HG02678 (cell line): ENCODE results near the gene AP4B1.
"Not testable (repeated sequence)": the region's sequence is repeated elsewhere in the genome, so short reads cannot be mapped to it uniquely, and the experiment has no call there.

Experiments
- ATAC-seq: cut with Tn5 transposase; IDR thresholded peaks from one replicate; pipeline ENCODE4 v1.9.1; 2021; ENCODE audit warnings: mild to moderate bottlenecking, moderate library complexity; ENCODE audit not compliant: unreplicated experiment

AP4B1 gene

DNA sequence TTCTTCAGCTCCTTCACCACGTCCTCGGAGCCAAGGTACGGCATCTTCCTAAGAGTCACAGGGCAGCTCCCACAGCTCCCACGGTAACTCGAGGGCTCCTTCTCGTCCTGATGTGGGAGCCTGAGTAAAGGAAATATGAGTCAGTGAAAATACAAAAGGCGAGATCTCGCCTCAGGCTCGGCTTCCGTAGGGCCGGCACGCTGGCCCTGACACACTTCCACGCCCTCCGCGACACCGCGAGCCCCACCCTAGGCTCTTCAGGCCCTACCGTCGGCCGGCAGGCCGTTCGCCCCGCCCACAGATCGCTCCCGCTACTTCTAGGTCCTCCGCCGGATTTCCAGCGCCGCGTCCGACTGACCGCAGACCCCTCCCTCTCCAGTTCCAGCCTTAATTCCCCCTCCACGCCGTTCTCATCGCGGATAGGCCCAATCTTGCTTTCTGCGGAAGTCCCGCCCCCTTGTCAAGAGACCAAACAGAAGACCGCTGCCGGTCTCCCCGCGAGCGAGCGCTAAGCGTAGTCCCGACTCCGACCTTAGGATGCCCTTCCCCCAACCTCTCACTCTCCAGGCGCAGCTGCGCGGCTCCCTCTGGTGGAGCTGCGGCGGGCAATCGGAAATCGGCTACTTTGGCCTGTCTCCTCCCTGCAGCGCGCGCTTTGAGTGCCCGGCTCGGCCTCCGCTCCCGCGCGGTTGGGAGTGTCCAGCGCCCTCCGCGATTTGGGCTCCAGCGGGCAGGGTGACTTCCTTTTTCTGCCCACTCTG, at the start of gene AP4B1, which contains the start of gene DCLRE1B:
Gene AP4B1, minus strand, starts transcription at position 126 of the 761 bp plus-strand sequence. Its CDS starts 82 bp downstream, at position 44.
Gene DCLRE1B, plus strand, starts transcription at position 653 of the 761 bp plus-strand sequence. CDS start 261 bp downstream, outside the sequence.
- ATAC-seq = peak; percentile 91

DNA sequence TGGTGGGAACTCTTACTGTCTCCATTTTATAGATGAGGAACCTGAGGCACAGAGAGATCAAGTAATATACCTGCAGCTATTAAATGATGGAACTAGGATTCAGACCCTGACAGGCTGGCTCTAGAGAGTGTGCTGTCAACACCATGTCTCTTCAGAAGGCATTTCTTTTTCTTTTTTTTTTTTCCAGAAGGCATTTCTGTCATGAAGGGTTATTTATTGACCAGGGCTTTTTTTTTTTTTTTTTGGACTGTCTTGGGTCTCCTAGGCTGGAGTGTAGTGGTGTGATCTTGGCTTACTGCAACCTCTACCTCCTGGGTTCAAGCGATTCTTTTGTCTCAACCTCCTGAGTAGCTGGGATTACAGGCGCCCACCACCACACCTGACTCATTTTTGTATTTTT, 47.1 kb upstream of the AP4B1 start:
- no peak for ATAC-seq

DNA sequence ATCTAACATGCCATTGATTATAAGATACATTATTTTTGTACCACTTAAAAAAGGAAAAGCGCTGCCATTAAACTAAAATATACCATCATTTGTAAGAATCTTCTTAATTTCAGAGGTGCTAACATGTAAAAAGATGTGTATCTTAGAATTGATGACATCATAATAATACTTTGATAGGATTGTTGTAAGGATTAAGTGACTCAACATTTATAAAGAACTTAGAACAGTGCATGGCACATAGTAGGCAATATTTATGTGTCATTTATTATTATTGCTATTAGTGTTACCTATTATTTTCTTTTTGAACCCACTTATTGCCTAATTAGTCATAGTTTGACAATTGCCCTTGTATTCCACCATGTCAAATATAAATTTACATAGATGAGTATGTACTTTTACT, 46.3 kb upstream of the AP4B1 start:
- ATAC-seq = no peak

DNA sequence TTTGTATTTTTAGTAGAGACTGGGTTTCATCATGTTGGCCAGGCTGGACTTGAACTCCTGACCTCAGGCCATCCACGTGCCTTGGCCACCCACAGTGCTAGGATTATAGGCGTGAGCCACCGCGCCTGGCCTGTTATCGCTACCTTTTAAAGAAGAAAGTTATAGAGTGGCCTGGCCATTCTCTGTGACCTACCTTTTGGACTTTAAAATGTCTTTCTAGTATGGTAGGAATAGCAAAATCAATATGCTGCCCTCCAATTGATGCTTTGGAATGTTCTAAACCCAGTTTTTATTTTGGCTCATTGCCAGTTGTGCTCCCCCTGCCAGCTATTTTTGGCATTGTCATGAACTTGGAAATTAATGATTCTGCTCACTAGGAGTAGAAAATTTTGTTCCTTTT, 44.4 kb upstream of the AP4B1 start:
- ATAC-seq = no peak

GRCh38 chr1:113948151-113948550, 43.6 kb upstream of the AP4B1 start:
- not testable (repeated sequence) for ATAC-seq

- no peak for ATAC-seq
Measured at GRCh38 chr1:113947388-113948107, 42.9 kb upstream of the AP4B1 start.

GRCh38 chr1:113946678-113947387, 42.2 kb upstream of the AP4B1 start:
- no peak for ATAC-seq

GRCh38 chr1:113946112-113946511, 41.5 kb upstream of the AP4B1 start:
- no peak for ATAC-seq

GRCh38 chr1:113945329-113945728, 40.7 kb upstream of the AP4B1 start:
- ATAC-seq = no peak

GRCh38 chr1:113943028-113943811, 38.6 kb upstream of the AP4B1 start:
- no peak for ATAC-seq

DNA sequence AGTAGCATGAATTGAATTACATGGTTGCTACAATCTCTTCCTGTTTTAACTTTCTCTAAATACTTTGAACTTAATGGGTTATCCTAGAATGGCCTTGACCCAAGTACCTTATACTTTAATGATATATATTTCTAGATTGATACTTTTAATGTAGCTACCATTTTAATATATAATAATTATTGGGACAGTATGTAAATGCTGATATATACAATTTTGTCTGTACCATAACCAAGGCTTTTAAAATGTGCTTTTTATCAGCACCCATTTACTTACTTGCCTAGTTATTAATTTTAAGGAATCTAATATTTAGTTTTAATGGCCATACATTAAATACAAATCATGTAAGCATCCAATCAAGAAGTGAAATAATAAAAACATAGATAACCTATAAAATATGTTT, 37.9 kb upstream of the AP4B1 start:
- no peak for ATAC-seq

- no peak for ATAC-seq
Measured at GRCh38 chr1:113941245-113941559, 36.6 kb upstream of the AP4B1 start.

- ATAC-seq = peak; percentile 83
Measured at GRCh38 chr1:113940365-113941244, 36.0 kb upstream of the AP4B1 start.

GRCh38 chr1:113938192-113938591, 33.6 kb upstream of the AP4B1 start:
- no peak for ATAC-seq

- no peak for ATAC-seq
Measured at GRCh38 chr1:113937146-113937545, 32.5 kb upstream of the AP4B1 start.

DNA sequence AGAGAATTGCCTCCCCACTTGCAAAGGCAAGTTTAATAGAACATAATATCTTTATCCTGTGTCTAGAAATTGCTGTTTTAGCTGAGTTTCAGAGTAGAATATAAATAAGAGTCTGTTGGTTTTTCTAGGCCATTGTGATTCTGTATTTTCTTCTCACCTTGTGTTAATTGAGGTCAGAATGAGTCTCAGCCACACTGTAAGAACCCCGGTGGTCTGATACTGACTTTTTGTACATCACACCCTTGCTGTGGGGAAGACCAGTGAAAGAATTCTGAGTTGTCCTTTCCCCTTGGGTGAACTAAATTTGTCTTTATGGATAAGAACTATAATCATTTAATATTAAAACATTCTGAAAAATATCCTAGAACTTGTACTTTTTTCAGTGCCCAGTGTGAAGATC, 31.4 kb upstream of the AP4B1 start:
- ATAC-seq = no peak

DNA sequence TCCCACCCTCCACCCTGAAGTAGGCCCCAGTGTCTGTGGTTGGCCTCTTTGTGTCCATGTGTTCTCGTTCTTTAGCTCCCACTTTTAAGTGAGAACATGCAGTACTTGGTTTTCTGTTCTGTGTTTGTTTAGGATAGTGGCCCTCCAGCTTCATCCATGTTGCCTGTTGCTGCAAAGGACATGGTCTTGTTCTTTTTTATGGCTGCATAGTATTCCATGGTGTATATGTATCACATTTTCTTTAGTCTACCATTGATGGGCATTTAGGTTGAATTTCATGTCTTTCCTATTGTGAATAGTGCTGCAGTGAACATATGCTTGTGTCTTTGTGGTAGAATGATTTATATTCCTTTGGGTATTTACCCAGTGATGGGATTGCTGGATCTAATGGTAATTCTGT, 30.6 kb upstream of the AP4B1 start:
- ATAC-seq = no peak

GRCh38 chr1:113934511-113935055, 30.0 kb upstream of the AP4B1 start:
- no peak for ATAC-seq

GRCh38 chr1:113934006-113934405, 29.4 kb upstream of the AP4B1 start:
- no peak for ATAC-seq

GRCh38 chr1:113931451-113931851, 26.9 kb upstream of the AP4B1 start:
- ATAC-seq = no peak
